Measurements from ENCODE around the gene P2RY4. TPM values are rescaled to one million over a fixed set of nuclear protein-coding genes. Genes with fewer than 3 reads are reported as not detected.

P2RY4 gene
- total RNA-seq, result 0.19 TPM in 1 of 2 replicates, not detected in the other

GRCh38 chrX:70260104-70260503 is at the start of gene P2RY4:
P2RY4 (minus strand) TSS chrX:70260204; CDS start chrX:70259624, 580 bp downstream.

GRCh38 chrX:70289793-70290770 is 30.1 kb upstream of the P2RY4 start, which contains the start of the genes KIF4A and PDZD11:
KIF4A (plus strand) TSS chrX:70290104; CDS start chrX:70290459, 355 bp downstream.
PDZD11 (minus strand) TSS chrX:70289927; CDS start chrX:70289341, 586 bp downstream.

GRCh38 chrX:70281951-70282350 is 21.9 kb upstream of the P2RY4 start, which contains the start of gene RAB41:
RAB41 (plus strand) TSS chrX:70282172; CDS start chrX:70282218, 46 bp downstream.

GRCh38 chrX:70268034-70268433 is 8.0 kb upstream of the P2RY4 start, which contains the start of gene ARR3:
ARR3 (plus strand) TSS chrX:70268334; CDS start chrX:70269386, 1,052 bp downstream.

GRCh38 chrX:70234355-70234754 is 25.6 kb downstream of the P2RY4 start, which contains the start of gene AWAT1:
AWAT1 (plus strand) TSS chrX:70234655; CDS start chrX:70234696, 41 bp downstream.

Other genes with a start within 250 kb of the P2RY4 start
- gene AWAT2, start 210.3 kb downstream of the P2RY4 start, total RNA-seq, result 0.06 and 0.13 TPM in 2 replicates
- gene OTUD6A, start 197.7 kb downstream of the P2RY4 start, total RNA-seq, result not detected in 2 replicates
- 63.0 and 67.0 TPM in 2 replicates for gene IGBP1, start 126.8 kb downstream of the P2RY4 start, total RNA-seq
- gene DGAT2L6, start 82.7 kb downstream of the P2RY4 start, total RNA-seq, result not detected in 2 replicates
- not detected in 2 replicates for gene AWAT1, start 25.5 kb downstream of the P2RY4 start, total RNA-seq
- gene ARR3, start 8.1 kb upstream of the P2RY4 start, total RNA-seq, result not detected in 2 replicates
- gene RAB41, start 22.0 kb upstream of the P2RY4 start, total RNA-seq, result not detected in 2 replicates
- 51.5 and 55.1 TPM in 2 replicates for gene PDZD11, start 29.7 kb upstream of the P2RY4 start, total RNA-seq
- gene KIF4A, start 29.9 kb upstream of the P2RY4 start, total RNA-seq, result 11.4 and 16.4 TPM in 2 replicates
- gene GDPD2, start 163.1 kb upstream of the P2RY4 start, total RNA-seq, result not detected in 2 replicates
- gene DLG3, start 184.6 kb upstream of the P2RY4 start, total RNA-seq, result 37.7 and 47.4 TPM in 2 replicates

Data from aortic smooth muscle cell (primary cell).